ENCODE measurements around the gene PPDPF.

PPDPF gene

GRCh38 chr20:63538204-63539091 is 17.9 kb downstream of the PPDPF start:
- no peak for DNase-seq (ENCODE audit: low spot score)

DNA sequence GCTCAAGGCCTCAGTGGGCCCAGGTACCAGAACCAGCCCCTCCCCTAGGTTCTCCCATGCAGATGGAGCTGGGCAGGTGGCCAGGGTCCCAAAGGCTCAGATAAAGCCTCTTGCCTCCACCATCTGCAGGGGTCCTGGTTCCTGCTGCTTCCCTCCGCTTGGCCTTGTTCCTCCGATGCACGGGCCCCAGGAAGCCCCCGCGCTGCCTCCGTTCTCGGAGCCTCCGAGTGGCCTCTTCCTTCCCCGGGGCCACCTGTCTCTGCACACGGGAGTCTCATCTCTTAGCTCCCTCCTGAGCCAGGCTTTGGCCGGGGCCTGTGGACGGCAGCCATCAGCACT is 18.5 kb downstream of the PPDPF start:
- DNase-seq (ENCODE audit: low spot score) = no peak

GRCh38 chr20:63539441-63540370 is 19.1 kb downstream of the PPDPF start:
- DNase-seq (ENCODE audit: low spot score) = no peak

GRCh38 chr20:63540417-63541186 is 20.0 kb downstream of the PPDPF start:
- no peak for DNase-seq (ENCODE audit: low spot score)

GRCh38 chr20:63541371-63541770 is 20.8 kb downstream of the PPDPF start:
- DNase-seq (ENCODE audit: low spot score) = no peak

GRCh38 chr20:63542031-63542559 is 21.5 kb downstream of the PPDPF start:
- DNase-seq (ENCODE audit: low spot score) = no peak

DNA sequence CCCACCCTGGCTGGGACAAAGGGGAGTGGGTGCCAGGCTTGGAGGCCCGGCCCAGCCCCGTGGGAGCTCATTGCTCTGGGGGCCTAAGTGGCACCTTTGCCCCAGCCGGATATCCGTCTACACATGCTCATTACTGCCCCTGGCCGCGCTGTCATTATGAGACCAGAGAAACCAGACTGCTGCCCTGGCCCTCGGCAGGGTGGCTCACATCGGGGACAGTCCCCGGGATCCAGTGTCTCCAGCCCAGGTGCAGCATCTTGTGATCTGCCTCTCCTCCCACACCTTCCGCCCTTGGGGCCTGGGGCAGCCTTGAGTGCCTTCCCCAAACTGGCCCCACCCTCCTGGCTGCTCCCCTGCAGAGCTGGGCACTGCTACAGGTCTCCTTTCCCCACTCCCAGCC is 22.1 kb downstream of the PPDPF start:
- DNase-seq (ENCODE audit: low spot score) = no peak

DNA sequence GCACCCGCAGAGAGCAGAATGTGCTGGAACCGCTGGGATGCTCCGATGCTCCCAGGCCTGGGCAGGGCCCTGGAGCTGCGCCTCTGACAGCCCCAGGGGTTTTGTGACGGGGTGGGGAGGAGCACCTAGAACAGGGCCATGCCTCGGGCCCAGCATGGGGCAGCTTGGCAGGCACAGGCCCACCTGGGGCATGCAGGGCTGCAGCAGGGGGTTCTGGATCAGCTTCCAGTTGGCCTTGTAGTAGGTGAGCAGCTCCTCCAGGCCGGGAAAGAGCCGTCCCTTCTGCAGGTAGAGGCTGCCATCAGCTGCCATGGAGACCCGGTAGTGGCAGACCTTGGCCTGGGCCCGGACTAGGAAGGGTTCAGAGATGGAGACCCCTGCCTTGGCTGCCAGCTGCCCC is 22.6 kb downstream of the PPDPF start:
- no peak for DNase-seq (ENCODE audit: low spot score)

DNA sequence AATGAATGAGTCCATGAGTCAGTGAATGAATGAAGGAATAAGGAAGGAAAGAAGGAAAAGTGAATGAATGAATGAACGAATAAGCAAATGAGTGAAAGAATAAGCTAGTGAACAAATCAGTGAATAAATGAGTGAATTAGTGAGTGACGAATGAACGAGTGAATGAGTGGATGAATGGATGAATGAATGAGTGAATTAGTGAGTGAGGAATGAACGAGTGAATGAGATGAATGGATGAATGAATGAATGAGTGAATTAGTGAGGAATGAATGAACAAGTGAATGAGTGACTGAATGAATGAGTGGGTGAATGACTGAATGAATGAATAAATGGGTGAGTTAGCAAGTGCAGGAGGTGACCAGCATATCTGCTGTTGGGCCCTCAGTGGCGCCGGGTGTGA is 23.2 kb downstream of the PPDPF start:
- no peak for DNase-seq (ENCODE audit: low spot score)

DNA sequence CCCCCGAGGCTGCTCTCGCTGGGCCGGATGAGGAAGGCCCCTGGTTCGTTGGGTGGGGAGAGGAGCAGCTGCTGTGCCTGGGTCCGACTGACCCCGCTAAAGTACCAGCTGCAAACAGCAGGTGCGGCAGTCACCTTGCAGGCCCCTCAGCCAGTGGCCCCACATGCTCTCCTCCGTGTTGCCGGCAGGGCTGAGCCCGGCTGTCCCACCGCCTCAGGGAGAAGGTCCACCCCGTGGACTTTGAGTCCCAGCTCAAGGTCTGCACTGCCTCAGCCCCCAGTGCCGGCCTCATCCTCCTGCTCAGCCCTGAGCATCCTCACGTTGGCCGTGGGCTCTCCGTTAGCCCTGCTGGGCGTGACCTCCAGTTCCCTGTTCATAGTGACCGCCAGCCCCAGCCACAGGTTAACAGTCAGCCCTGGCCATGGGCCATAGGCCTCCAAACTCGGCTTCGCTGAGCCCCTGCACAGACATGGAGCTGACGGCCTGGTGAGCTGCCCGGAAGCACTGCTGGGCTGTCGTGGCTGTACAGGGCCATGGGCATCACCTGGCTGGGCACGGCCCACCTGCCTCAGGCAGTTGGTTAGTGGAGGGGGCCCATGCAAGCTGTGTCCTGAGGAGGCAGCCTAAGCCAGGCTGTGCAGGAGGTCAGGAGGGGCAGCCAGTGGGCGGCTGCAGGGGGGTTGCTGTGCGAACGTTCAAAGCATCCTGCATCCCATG is 23.8 kb downstream of the PPDPF start:
- no peak for DNase-seq (ENCODE audit: low spot score)

DNA sequence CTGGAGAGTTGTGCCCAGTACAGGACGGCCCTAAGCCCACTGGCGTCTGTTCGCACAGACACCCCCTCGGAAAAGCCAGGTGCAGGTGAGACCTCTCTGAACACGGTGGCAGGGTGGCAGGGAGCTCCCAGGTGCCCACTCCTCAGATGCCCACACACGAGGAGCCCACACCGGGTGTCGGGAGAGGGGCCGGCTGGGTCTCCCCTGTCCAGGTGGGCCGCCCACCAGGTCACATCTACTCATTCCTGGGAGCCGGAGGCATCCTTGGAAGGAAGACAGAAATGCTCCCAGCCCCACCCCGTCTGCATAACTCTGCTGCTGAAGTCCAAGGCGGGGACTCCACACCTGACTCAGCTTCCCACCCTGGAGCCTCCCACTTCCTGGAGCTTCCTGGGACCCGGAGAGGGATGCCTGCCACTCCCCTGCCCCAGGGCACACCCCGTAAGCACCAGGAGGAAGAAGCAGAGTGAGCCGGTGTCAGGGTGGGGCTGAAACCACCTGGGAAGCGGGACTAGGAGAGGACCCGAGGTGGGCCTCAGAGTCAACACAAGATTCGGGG is 24.5 kb downstream of the PPDPF start:
- no peak for DNase-seq (ENCODE audit: low spot score)

- DNase-seq (ENCODE audit: low spot score) = no peak
Observed at GRCh38 chr20:63545814-63546213, 25.2 kb downstream of the PPDPF start.

GRCh38 chr20:63546256-63546955 is 25.8 kb downstream of the PPDPF start:
- DNase-seq (ENCODE audit: low spot score) = no peak

DNA sequence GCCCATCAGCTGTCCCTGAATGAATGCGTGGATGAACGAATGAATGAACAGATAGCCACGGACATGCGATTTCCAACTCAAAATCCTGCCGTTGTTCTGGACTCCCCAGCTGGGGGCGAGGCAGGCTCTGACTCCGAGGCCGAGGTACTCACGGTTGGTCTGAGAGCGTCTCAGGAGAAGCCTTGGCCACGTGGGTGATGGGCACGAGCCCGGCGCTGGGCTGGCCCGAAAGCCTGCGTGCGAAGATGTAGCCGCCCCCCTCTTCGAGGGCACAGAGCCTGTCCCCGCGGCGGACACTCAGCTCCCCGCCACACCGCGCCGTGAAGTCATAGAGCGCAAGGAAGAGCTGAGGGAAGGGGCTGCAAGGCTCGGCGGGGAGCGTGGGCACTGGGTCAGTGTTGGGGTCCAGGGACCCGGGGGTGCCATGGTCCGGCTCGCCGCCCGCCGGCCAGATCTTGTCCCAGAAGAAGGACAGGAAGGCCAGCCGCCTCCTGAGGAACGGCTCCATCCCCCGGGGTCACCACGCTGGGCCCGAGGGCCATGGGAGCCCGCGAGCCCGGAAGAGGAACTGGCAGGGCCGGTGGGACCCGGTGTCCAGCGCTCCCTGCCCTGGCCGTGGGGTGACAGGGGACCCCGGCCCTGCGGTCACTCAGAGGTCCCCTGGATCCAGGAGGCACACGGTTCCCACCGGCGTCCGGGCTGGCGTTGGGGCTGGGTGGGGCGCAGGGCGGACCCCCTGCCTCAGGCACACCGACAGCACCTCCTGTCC is 26.6 kb downstream of the PPDPF start:
- DNase-seq (ENCODE audit: low spot score) = no peak

DNA sequence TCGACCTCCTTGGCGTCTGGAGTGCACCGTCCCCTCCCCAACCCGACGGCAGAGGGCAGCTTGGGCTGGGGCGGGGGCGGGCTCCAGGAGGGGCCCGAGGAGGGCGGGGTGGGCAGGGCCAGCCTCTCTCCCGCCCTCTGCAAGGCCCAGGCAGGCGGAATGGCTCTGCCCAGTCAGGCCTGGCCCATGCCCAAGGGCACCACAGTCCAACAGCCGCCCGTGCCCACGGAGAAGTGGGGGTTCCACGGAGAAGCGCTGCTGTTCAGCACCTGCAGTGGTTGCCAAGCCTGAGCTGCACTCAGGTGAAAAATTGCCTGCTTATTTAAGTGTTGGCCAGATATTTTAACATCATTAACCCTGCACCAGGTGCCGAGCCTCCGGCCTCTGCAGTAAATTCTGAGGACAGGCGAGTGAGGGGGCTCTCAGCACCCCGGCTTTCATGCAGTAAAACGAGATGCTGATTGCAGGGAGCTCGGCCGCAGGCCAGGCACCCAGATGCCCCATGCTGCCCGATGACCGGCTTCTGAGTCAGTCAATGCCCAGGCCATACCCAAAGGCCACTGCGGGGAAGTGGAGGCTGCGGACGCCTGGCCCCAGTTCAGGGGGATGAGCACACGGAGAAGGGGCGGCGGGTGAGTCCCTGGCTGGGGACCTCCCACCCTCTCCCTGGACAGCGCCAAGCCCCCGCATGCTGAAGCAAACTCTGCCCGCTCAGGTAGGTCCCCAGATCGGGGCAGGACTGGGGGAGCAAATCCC is 27.3 kb downstream of the PPDPF start, which contains the start of gene SRMS:
Gene SRMS (minus strand): TSS at position 25 of the 756 bp plus-strand sequence. CDS start 286 bp downstream, outside the sequence.
- DNase-seq (ENCODE audit: low spot score) = no peak

GRCh38 chr20:63548542-63548941 is 28.0 kb downstream of the PPDPF start:
- DNase-seq (ENCODE audit: low spot score) = no peak

GRCh38 chr20:63549019-63549418 is 28.5 kb downstream of the PPDPF start:
- no peak for DNase-seq (ENCODE audit: low spot score)

- DNase-seq (ENCODE audit: low spot score) = no peak
Observed at GRCh38 chr20:63549679-63550282, 29.2 kb downstream of the PPDPF start.
